DLD1 (cell line): Measurements from ENCODE around the gene PGLYRP4.

Experiments
- in situ Hi-C: cut with HindIII; loops from 2 replicates; pipeline ENCODE4 v1.10.0; 2017; ENCODE audit warnings: low sequenced_read_pairs

The PGLYRP4 gene

DNA sequence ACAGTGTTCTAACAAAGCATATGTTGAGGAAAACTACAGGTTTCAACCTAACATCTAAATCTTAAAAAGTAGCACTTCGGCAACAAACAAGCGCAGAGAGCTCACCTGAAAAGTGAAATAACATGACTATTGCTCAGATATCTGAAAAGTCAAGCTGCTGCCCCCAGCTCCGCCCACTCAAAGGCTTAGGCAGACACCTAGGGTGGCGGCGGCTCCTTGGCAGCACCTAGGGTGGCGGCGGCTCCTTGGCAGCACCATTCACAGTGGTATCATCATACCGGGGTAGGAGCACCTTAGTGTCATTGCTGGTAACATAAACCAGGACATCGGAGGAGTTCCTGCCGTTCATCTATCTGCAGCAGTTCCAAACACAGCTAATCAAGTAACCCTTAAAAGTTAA, 30.9 kb upstream of the PGLYRP4 start:
- in situ Hi-C loops = no loop called here

GRCh38 chr1:153375511-153375910, 26.9 kb upstream of the PGLYRP4 start, which contains the start of gene S100A12:
Gene S100A12, minus strand, starts transcription at chr1:153375621. Its CDS starts 1,029 bp downstream, at chr1:153374592.
- in situ Hi-C loops = no loop called here

- in situ Hi-C loops = no loop called here
These were observed 25.4 kb upstream of the PGLYRP4 start for GRCh38 chr1:153374071-153374470.

DNA sequence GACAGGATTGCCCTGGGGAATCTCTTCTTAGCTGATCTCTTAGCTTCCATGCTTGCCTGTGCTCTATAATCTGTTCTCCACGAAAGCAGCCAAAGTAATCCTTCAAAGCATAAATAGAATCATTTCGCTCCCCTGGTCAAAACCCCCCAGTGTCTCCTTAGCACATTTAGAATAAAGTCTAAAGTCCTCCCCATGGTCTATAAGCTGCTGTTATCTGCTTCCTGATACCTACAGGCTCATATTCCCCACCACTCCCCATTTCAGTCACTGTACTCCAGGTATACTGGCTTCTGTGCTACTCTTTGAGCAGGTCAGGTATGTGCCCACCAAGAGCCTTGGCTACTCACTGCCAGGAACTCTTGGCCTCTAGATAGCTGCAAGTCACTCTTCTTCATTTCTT, 23.9 kb upstream of the PGLYRP4 start:
- in situ Hi-C loops = no loop called here

DNA sequence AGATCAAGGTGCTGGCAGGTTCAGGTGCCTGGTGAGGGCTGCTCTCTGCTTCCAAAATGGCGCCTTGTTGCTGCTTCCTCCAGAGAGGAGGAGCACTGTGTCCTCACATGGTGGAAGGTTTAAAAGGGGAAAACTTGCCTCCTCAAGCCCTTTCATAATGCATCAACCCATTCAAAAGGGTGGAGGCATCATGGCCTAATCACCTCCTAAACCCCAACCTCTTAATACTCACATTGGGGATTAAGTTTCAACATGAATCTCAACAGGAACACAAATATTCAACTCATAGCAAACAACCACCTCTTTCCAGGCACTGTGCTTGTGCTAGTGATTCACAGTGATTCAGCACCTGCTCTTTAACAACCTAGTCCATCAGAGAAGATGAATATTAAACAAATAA, 22.6 kb upstream of the PGLYRP4 start:
- in situ Hi-C loops = no loop called here

DNA sequence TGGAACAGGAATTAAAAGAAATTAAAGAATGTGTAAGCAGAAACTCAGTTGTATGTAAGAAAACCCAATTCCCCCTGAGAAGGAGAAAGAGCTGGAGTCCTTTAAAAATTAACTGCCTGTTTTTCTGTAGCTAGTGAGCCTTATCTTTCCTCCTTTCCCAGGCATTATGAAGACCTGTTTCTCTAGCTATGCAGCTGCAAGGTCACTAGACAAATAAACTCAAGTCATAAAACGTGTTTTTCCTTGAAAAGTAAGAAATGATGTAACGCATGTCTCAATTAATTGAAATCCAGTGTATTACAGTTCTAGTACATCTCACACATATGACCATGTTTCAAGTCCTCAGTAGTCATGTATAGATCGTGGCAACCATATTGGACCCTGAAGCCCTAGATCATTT, 21.5 kb upstream of the PGLYRP4 start:
- in situ Hi-C loops = no loop called here

- in situ Hi-C loops = no loop called here
These were observed 19.9 kb upstream of the PGLYRP4 start for GRCh38 chr1:153368495-153368894.

DNA sequence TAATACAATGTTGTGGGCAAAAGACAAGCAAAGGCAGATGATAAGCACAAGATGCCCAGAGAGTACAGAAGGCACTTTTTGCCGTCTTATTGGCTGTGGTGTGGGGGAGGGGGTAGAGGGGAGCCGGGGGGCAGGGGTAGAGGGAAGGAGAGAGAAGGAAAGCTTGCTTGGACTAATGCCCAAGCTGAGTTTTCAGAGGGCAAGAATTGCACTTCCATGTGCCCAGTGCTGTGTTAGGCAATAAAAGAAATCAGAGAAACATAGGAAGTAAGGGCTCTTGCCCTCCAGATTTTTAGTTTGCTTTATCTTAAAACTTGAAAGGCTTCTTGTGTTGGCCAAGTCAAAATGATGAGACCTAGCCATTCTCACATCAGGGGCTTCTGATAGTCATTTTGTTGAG, 18.4 kb upstream of the PGLYRP4 start:
- in situ Hi-C loops = no loop called here

- in situ Hi-C loops = no loop called here
These were observed 17.6 kb upstream of the PGLYRP4 start for GRCh38 chr1:153366261-153366660.

DNA sequence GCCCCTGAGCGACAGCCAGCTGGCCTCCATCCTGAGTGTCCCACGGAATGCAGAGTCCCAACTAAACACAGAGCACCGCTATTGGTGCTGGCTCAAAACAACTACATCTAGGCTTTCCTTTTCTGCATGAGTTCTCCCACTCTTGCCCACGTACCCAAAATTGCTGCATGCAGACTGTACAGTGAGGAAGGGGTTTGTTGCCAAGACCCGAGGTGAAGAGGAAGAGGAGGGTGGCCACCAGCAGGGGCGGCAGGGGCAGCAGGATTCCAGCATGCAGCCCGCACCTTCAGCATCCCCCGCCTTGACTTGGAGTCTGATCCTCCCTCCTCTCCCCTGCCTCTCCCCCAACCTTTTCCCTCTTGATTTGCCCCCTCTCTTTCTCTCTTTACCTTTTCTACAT, 17.1 kb upstream of the PGLYRP4 start:
- in situ Hi-C loops = no loop called here

GRCh38 chr1:153364766-153365666, 16.4 kb upstream of the PGLYRP4 start:
- in situ Hi-C loops = no loop called here

DNA sequence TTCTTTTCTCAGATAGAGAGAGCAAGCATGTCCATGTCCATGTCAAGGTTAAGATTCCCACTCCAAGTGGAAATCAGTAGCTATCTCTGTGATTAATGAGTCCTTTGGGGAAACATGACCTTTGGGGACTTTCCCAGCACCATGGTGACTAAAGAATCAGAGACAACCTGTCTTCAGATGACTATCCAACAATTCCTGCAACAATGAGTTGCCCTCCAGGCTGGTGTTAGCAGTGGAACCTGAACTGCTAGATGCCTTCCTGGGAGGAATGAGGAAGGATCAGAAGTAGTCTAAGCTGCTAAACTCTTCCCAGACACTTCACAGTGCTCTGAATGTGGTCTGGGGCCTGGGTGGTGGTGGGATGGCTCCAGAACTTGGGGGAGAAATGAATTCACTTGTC, 15.5 kb upstream of the PGLYRP4 start:
- in situ Hi-C loops = no loop called here

GRCh38 chr1:153363641-153364040, 15.0 kb upstream of the PGLYRP4 start:
- in situ Hi-C loops = no loop called here

GRCh38 chr1:153362187-153362775, 13.6 kb upstream of the PGLYRP4 start:
- in situ Hi-C loops = no loop called here

GRCh38 chr1:153361480-153362109, 13.0 kb upstream of the PGLYRP4 start:
- in situ Hi-C loops = no loop called here

GRCh38 chr1:153360592-153361479, 12.2 kb upstream of the PGLYRP4 start:
- in situ Hi-C loops = no loop called here

DNA sequence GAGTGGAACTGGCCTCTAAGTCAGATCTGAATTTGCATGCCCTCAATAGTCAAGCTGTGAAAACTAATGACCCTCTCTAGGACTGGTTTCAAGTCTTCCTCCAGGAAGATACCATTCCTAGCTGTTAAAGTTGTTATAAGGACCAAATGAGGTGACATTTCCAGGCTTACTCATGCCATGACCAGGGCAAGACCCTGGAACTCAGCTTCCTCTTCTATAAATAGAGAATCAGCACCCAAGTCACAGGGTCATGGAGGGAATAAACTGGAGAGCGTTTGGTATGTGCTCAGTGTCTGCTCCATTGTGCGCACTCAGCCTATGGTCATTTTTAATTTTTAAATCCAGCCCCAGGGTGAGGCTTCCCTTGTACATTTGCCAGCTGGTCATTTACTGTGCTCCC, 11.5 kb upstream of the PGLYRP4 start:
- in situ Hi-C loops = no loop called here

DNA sequence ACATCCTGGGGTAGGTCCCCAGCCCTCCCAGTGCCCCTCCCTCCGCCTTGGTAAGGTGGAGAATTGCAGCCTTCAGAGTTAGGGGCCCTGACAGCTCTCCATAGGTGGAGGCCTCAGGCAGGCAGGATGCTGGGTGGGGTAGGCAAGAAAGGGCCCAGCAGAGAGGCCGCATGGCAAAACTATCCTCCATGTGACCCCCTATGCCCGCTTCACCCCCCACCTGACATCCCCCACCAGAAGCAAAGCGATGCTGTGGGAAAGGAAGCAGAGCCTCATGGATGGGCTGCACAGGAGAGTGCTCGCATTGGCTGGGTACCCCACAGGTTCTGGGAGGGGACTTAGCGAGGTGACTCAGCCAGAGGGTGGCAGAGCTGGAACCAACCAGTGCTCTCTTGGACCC, 10.6 kb upstream of the PGLYRP4 start:
- in situ Hi-C loops = loop anchor here (10.0 kb wide), 2 partner anchors 136 to 216 kb away; no protein-coding TSS in a partner anchor

DNA sequence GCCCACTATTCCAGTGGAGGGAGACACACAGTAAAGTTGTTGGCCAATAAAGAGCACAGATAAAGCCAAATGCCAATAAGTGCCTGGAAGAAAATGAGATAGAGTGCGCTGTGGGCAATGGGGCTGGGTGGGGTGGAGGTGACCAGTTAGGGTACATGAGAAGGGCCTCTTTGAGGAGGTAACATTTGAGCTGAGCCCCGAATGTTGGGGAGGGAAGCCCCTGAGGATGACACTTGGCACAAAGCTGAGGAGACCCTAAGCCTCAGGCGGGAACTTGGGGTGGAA, 10.0 kb upstream of the PGLYRP4 start:
- in situ Hi-C loops = loop anchor here (10.0 kb wide), 2 partner anchors 136 to 216 kb away; no protein-coding TSS in a partner anchor

- in situ Hi-C loops = loop anchor here (10.0 kb wide), 2 partner anchors 137 to 217 kb away; no protein-coding TSS in a partner anchor
These were observed 9.4 kb upstream of the PGLYRP4 start, which contains the start of gene S100A9 for GRCh38 chr1:153357853-153358690. Gene S100A9, plus strand, starts transcription at chr1:153357854. Its CDS starts 430 bp downstream, at chr1:153358284.
